Retinal pigment epithelial cell (primary cell): ENCODE measurements around the gene ANXA4.

Experiments used
- DNase-seq: peaks from one replicate; pipeline ENCODE4 v3.0.0-alpha.2; 2010; ENCODE audit warnings: low read depth
- H3K4me3 ChIP-seq: 2 replicates; pipeline ENCODE4 v1.5.1; 2011; ENCODE audit warnings: mild to moderate bottlenecking, low read length, control low read depth, moderate library complexity
- CTCF ChIP-seq: conservative IDR thresholded peaks from 2 replicates; pipeline ENCODE4 v1.5.1; 2011; ENCODE audit warnings: low read depth, low read length, control low read depth, inconsistent platforms

ANXA4 gene

DNA sequence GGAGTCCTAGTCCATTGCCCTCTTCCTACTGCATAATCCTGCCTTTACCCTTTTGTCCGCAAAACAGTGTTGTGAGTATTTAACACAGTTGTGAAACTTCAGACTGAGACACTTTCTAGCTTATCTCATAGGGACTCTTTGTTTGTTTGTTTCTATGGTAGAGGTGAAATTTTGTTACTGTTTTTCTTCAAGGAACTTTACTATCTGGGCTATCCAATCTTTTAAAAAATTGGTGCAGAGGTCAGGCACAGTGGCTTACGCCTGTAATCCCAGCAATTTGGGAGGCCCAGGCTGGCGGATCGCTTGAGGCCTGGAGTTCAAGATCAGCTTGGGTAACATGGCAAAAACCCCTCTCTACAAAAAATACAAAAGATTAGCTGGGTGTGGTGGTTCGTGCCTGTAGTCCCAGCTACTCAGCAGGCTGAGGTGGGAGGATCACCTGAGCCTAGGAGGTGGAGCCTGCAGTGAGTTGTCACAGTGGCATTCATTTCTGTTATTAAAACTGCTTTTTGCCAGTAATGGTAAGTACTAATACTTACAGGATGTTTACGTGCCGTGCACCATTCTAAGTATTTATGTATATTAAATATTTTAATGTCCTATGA lies 106.4 kb downstream of the ANXA4 start:
- no peak for DNase-seq
- no peak overlapping the region for H3K4me3 ChIP-seq
- no peak for TF ChIP-seq CTCF

DNA sequence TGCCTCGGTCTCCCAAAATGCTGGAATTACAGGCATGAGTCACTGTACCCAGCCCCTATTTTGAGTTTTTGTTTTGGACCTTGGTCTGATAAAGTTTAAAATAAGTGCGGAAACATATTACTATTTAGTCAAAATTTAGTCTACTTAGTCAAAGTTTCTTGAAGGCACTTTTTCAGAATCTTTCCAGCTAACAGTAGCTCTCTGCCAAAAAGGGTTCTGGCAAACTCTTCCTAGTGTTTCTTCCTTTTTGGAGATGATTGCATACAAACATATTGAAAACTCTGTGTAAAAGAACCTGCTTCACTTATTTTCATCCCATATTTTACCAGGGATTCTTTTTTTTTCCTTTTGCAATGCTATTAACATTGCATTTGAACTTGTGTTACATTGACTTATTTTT lies 116.3 kb downstream of the ANXA4 start:
- no peak overlapping the region for H3K4me3 ChIP-seq
- DNase-seq = no peak
- TF ChIP-seq CTCF = no peak

DNA sequence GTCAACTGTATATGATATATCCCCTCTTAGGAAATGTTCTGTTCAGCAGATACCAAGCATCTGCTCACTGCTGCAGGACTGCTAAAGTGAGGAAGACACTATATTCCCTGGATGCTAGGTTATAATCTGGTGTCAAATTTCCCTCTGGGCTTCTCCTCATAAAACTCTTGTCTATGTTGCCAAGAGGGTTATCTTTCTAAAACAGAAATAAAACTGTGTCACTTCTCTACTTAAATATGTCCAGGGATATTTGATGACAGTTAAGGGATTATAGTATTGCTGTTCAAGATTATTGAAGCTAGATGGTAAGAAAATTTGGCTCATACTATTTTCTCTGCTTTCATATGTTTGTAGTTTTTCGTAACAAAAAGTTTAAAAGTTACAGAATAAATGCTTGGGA lies 121.4 kb downstream of the ANXA4 start:
- no peak for DNase-seq
- H3K4me3 ChIP-seq = no peak overlapping the region
- TF ChIP-seq CTCF = no peak
